Measurements from ENCODE around the gene MOCOS. TPM values are rescaled to one million over a fixed set of nuclear protein-coding genes. Genes with fewer than 3 reads are reported as not detected.

Gene MOCOS
- total RNA-seq, 1 donor from 2014 or later: 1.9 TPM

DNA sequence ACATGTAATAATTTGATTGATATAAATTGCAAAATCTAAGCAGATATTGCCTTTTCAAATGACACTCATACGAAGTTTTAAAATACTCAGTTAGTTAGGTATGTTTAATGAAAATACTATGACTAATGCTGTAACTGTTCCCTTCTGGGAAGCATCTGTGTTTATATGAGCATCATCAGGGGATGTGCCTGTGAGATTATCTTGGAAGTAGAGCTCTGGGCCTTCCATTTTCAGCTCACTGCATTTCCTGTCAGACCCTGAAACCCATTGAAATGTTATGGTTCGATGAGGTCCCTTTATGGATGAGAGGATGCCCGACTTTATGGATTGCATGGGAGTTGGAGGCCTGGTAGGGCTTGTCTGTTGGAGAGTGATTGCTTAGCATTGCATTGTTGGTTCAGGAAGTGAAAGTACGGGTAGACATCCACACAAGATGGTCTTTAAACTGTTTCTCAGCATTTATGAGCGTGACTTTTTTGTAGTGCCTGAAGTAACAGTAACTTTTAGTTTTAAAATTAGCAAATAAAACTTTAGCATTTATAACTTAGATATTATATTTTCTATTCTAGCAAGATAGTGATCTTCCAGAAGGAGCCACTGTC, 28.9 kb upstream of the MOCOS start:
- no peaks in the 10 kb centered on the region for H3K9me3 ChIP-seq (ENCODE audit: insufficient read depth, low read depth, low read length)
- peak overlapping the region; percentile 9 for H3K4me3 ChIP-seq (ENCODE audit: insufficient read depth, low read depth, low read length)
- H3K36me3 ChIP-seq (ENCODE audit: insufficient read depth, low read length): peaks cover 42% of the 10 kb centered on the region
- peak overlapping the region; percentile 63 for H3K4me2 ChIP-seq (ENCODE audit: low read length)
- H3K4me1 Mint-ChIP-seq (ENCODE audit: low read depth, unreplicated experiment): peaks cover 25% of the 10 kb centered on the region
- TF ChIP-seq CTCF (IDR thresholded peaks at IDR 0.05; ENCODE audit: insufficient read depth, low read depth, low read length): no peak
- TF ChIP-seq EZH2 (IDR thresholded peaks at IDR 0.05; ENCODE audit: insufficient read depth, low read length): no peak
- peak; percentile 94 for DNase-seq (ENCODE audit: low read depth)
- H3K27me3 Mint-ChIP-seq (ENCODE audit: low read depth, unreplicated experiment): no peaks in the 10 kb centered on the region
- H2AFZ ChIP-seq (ENCODE audit: low read depth, low read length): no peak overlapping the region
- peak overlapping the region; percentile 7 for H3K4me3 Mint-ChIP-seq (ENCODE audit: unreplicated experiment)
- no peaks in the 10 kb centered on the region for H4K20me1 ChIP-seq (ENCODE audit: insufficient read depth, low read length)
- FAIRE-seq: peak; percentile 80
- H3K27ac ChIP-seq (ENCODE audit: low read depth, low read length): peak overlapping the region; percentile 91
- peaks cover 12% of the 10 kb centered on the region for H3K36me3 Mint-ChIP-seq (ENCODE audit: low read depth, unreplicated experiment)
- no peaks in the 10 kb centered on the region for H3K27me3 ChIP-seq (ENCODE audit: insufficient read depth, low read length)
- no peaks in the 10 kb centered on the region for H3K9me3 Mint-ChIP-seq (ENCODE audit: unreplicated experiment)
- H3K4me1 ChIP-seq (ENCODE audit: insufficient read depth, low read length): peaks cover 30% of the 10 kb centered on the region
- H3K9ac ChIP-seq (ENCODE audit: low read length): peak overlapping the region; percentile 67
- peaks cover 2% of the 10 kb centered on the region for H3K79me2 ChIP-seq (ENCODE audit: insufficient read depth, low read length)
- peak overlapping the region; percentile 85 for H3K27ac Mint-ChIP-seq (ENCODE audit: unreplicated experiment)

DNA sequence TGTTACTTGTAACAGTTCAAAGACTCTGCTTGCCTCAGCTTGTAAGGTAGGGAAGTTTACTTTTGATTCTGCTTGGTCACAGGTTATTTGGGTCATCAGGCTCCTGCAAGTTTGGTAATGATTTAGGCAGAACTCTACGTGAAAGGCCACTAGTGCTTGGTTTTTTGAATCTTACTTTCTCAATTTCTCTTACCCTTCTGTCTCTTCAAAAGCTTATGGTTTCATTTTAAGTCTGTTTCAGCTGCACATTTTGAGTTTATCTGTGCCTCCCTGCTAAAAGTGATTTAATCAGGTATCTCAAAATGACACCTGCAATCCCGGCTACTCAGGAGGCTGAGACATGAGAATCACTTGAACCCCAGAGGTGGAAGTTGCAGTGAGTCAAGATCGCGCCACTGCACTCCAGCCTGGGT, 26.3 kb upstream of the MOCOS start:
- no peak overlapping the region for H2AFZ ChIP-seq (ENCODE audit: low read depth, low read length)
- no peak overlapping the region for H3K4me3 ChIP-seq (ENCODE audit: insufficient read depth, low read depth, low read length)
- peaks cover 43% of the 10 kb centered on the region for H3K36me3 ChIP-seq (ENCODE audit: insufficient read depth, low read length)
- no peak overlapping the region for H3K4me2 ChIP-seq (ENCODE audit: low read length)
- no peak overlapping the region for H3K4me3 Mint-ChIP-seq (ENCODE audit: unreplicated experiment)
- no peak overlapping the region for H3K27ac ChIP-seq (ENCODE audit: low read depth, low read length)
- H3K79me2 ChIP-seq (ENCODE audit: insufficient read depth, low read length): peaks cover 2% of the 10 kb centered on the region
- H3K27me3 Mint-ChIP-seq (ENCODE audit: low read depth, unreplicated experiment): no peaks in the 10 kb centered on the region
- no peak overlapping the region for H3K27ac Mint-ChIP-seq (ENCODE audit: unreplicated experiment)
- H4K20me1 ChIP-seq (ENCODE audit: insufficient read depth, low read length): no peaks in the 10 kb centered on the region
- H3K36me3 Mint-ChIP-seq (ENCODE audit: low read depth, unreplicated experiment): peaks cover 22% of the 10 kb centered on the region
- TF ChIP-seq CTCF (IDR thresholded peaks at IDR 0.05; ENCODE audit: insufficient read depth, low read depth, low read length) (no peak), EZH2 (IDR thresholded peaks at IDR 0.05; ENCODE audit: insufficient read depth, low read length) (no peak)
- no peaks in the 10 kb centered on the region for H3K9me3 ChIP-seq (ENCODE audit: insufficient read depth, low read depth, low read length)
- H3K4me1 Mint-ChIP-seq (ENCODE audit: low read depth, unreplicated experiment): peaks cover 19% of the 10 kb centered on the region
- no peaks in the 10 kb centered on the region for H3K9me3 Mint-ChIP-seq (ENCODE audit: unreplicated experiment)
- no peak for DNase-seq (ENCODE audit: low read depth)
- no peak overlapping the region for H3K9ac ChIP-seq (ENCODE audit: low read length)
- FAIRE-seq: no peak
- peaks cover 20% of the 10 kb centered on the region for H3K4me1 ChIP-seq (ENCODE audit: insufficient read depth, low read length)
- H3K27me3 ChIP-seq (ENCODE audit: insufficient read depth, low read length): no peaks in the 10 kb centered on the region

DNA sequence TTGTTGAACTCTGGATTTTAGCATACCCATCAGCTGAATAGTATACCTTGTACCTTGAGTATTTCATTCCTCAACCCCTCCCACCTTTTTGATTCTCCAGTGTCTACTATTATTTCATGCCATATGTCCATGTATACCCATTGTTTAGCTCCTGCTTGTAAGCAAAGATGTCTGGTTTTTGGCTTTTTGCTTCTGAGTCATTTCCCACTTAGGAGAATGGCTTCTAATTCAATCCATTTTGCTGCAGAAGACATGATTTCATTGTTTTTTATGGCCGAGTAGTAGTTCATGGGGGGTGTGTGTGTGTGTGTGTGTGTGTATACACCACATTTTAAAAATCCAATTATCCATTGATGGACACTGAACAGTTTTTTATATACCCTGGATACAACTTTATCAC, 24.3 kb upstream of the MOCOS start:
- H3K27me3 Mint-ChIP-seq (ENCODE audit: low read depth, unreplicated experiment): no peaks in the 10 kb centered on the region
- DNase-seq (ENCODE audit: low read depth): peak; percentile 30
- H3K27me3 ChIP-seq (ENCODE audit: insufficient read depth, low read length): no peaks in the 10 kb centered on the region
- no peak overlapping the region for H2AFZ ChIP-seq (ENCODE audit: low read depth, low read length)
- H3K9me3 Mint-ChIP-seq (ENCODE audit: unreplicated experiment): no peaks in the 10 kb centered on the region
- H3K9me3 ChIP-seq (ENCODE audit: insufficient read depth, low read depth, low read length): no peaks in the 10 kb centered on the region
- H3K4me3 ChIP-seq (ENCODE audit: insufficient read depth, low read depth, low read length): no peak overlapping the region
- peaks cover 8% of the 10 kb centered on the region for H3K4me1 Mint-ChIP-seq (ENCODE audit: low read depth, unreplicated experiment)
- no peak for FAIRE-seq
- TF ChIP-seq EZH2 (IDR thresholded peaks at IDR 0.05; ENCODE audit: insufficient read depth, low read length): no peak
- no peak for TF ChIP-seq CTCF (IDR thresholded peaks at IDR 0.05; ENCODE audit: insufficient read depth, low read depth, low read length)
- peaks cover 9% of the 10 kb centered on the region for H3K4me1 ChIP-seq (ENCODE audit: insufficient read depth, low read length)
- H3K9ac ChIP-seq (ENCODE audit: low read length): no peak overlapping the region
- no peak overlapping the region for H3K27ac ChIP-seq (ENCODE audit: low read depth, low read length)
- no peak overlapping the region for H3K27ac Mint-ChIP-seq (ENCODE audit: unreplicated experiment)
- H3K36me3 Mint-ChIP-seq (ENCODE audit: low read depth, unreplicated experiment): peaks cover 28% of the 10 kb centered on the region
- peaks cover 43% of the 10 kb centered on the region for H3K36me3 ChIP-seq (ENCODE audit: insufficient read depth, low read length)
- no peak overlapping the region for H3K4me2 ChIP-seq (ENCODE audit: low read length)
- H4K20me1 ChIP-seq (ENCODE audit: insufficient read depth, low read length): no peaks in the 10 kb centered on the region
- peaks cover 2% of the 10 kb centered on the region for H3K79me2 ChIP-seq (ENCODE audit: insufficient read depth, low read length)
- H3K4me3 Mint-ChIP-seq (ENCODE audit: unreplicated experiment): no peak overlapping the region
